ENCODE measurements around the gene BUB3. TPM values are rescaled to one million over a fixed set of nuclear protein-coding genes. Genes with fewer than 3 reads are reported as not detected.
"Not testable (repeated sequence)": the region's sequence is repeated elsewhere in the genome, so short reads cannot be mapped to it uniquely, and the experiment has no call there.

The BUB3 gene
- total RNA-seq, 1 donor from 2014 or later = 64.3 TPM

DNA sequence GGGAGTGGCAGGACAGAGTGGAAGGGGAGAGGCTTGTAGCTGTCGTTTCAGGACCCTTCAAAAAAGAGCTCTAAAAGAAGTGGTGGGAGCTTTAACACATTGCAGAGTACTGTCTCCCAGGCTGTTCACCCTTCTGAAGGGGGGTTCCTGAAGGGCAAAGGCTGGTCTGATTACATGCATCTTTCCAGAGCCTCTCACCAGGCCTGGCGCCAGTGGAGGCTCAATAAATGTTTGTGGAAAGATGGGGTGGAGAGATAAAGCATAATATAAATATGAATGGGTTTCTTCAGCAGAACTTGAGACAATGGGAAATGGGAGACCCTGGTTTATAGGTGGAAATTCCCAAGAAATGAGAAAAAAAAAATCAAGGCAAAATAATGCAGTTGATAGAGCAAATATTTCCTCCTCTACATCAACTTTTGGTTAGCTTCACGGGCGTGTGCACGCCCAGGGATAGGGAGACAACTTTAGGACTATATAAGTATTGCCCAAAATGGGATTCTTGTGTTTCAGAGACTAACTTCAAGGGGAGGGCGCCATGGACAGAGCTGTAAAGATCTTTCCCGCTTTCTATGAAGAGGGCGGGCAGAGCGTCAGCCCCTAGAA lies 613 bp upstream of the BUB3 start:
- no peak for DNase-seq (ENCODE audit: low spot score)

DNA sequence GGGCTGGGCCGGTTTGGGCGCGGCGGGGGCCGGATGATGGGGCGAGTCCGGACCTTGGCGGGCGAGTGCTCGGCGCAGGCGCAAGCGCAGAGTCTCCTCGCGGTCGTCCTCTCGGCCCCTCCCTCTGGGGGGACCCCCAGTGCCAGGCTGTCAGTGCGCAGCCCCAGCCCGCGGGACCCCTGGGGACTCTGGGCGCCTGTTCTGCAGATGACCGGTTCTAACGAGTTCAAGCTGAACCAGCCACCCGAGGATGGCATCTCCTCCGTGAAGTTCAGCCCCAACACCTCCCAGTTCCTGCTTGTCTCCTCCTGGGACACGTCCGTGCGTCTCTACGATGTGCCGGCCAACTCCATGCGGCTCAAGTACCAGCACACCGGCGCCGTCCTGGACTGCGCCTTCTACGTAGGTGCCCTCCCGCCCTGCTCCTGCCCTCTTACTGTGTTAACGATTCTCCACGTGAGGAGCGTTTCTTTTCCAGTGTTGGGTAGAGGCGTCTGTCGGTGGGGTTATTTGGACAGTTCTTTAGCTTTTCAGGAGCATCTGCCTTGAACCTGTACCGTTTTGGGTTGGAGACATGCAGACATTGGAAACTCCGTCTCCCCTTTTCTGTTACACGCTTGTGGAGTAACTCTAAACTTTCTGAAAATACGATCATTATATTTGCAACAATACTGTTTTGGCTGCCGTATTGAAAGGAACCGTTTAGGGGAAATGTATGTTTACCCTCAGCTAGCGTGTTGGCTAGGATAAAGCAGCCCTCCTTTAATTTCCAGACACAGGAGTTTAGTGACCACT lies 706 bp downstream of the BUB3 start:
- no peak for DNase-seq (ENCODE audit: low spot score)

DNA sequence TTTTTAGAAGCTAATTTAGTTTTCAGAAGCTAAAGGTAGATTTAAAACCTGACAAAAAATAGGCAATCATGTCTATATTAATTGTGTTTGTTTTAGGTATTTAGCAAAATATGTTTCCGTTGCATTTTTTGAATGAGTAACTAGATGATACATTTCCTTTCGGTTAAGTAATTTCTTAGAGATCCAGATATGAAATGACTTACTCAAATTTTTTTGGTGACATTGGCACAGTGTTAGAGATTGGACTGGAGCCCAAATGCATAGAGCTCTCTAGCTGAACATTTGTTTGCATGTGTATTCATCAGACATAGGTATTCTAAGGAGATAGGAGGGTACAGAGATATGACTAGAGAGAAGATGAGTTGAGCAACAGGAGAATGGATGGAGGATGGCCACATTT lies 1.9 kb downstream of the BUB3 start:
- no peak for DNase-seq (ENCODE audit: low spot score)

DNA sequence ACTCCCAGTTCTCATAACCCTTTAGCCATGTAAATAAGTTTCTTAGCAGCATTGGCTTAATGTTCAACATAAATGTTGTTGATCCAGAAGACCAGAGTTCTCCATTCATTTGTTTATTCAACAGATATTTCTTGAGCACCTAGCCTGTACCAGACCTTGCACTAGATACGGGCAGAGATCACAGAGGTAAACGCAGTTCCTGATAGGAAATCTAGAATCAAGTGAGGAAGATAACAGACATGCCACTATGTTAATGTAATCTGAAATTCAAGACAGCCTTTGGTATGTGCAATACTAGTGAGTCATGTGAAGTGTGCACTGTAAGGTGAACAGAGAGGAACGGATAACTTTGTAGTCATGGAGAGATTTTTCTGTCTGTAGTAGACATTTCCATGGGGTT lies 3.0 kb downstream of the BUB3 start:
- DNase-seq (ENCODE audit: low spot score) = no peak

DNA sequence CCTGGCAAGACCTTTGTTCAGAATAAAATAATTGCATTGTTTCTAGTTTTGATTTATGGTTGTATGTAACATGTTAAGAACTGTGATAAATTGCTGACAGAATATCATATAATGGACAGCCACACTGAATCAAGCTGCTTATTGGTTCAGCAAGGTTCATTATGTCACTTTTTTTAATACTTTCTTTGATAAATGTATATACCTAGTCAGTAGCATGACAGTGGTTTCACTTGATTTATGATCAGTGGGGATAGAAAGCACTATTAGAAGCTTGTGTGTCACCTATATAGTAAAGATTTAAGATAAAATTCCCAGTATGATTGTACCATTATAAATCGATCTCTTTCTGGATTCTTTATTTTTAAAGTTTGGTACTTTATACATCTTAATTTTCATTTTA lies 4.5 kb downstream of the BUB3 start:
- no peak for DNase-seq (ENCODE audit: low spot score)

DNA sequence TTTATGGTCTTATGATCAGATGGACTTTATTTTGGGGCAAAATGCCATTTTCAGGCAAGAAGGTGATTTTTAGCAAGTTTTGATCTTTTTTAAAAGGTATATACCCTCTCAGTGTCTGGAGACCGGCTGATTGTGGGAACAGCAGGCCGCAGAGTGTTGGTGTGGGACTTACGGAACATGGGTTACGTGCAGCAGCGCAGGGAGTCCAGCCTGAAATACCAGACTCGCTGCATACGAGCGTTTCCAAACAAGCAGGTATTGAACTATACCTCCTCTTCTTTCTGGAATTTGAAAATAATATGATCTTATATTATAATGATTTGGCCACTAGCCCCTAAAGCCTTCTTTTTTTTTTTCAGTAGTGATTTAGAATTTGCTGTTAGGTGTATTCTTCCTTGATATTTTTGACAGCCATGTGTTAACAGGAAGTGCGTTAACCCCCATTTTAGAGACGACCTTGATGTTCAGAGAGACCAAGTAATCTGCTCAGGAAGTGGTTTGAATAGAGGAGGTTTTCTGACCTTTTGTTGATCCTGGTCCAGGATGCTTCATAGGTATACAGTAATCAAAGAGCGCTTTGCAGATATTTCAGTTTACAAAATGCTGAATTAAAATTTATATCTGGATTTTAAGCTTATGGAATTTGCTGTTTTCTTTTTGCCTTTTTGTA lies 6.2 kb downstream of the BUB3 start:
- no peak for DNase-seq (ENCODE audit: low spot score)

DNA sequence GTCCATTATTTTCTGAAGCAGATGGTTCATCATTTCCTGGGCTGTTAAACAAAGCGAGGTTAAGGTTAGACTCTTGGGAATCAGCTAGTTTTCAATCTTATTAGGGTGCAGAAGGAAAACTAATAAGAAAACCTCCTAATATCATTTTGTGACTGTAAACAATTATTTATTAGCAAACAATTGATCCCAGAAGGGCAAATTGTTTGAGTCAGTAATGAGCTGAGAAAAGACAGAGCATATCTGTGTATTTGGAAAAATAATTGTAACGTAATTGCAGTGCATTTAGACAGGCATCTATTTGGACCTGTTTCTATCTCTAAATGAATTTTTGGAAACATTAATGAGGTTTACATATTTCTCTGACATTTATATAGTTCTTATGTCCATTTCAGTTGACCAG lies 10.1 kb downstream of the BUB3 start:
- DNase-seq (ENCODE audit: low spot score) = no peak

DNA sequence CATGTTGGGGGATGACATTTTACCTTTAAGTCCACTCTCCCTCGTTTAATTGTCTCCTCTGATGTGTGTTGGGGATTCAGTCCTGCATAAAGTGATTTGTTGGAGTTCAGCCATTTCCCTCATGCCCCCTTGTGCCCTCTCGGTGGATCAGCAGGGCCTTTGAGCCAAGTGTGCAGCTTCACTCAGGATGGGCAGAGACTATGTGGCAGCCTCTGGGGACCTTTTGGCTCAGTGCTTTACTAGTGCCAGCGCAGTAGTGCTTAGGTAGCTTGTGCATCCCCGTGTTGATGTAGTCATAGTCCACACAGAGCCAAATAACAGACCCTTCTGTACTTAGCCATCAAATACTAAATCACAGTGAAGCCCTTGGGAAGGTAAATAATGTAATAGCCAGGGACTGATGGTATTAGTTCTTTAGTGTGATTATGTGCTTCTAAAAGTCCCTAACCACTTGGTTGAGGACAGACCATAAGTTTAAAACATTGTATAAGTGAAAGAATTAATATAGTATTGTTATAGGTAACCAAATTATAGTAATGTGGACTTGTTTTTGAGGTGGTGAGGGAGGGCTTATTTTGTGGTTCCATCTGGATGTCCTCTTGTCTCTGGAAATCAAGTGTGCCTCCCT lies 11.4 kb downstream of the BUB3 start:
- no peak for DNase-seq (ENCODE audit: low spot score)

DNA sequence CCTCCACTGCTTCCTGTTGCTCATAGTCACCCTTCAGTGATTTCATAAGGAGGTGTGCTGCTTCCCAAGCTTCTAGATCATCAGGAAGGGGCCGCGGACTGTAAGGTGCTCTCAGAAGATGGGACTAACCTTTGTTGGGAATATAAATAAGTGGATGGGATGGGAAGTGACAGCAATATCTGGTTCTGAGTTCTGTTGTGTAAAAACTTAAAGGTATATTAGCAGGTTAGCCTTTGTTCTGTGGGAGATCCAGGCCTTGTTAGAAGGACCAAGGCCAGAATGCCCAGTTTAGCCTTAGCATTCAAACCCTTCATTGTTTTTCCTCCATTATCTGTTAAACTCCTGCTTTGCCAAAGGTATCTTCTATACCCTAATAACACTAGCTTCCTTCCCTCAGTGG lies 12.4 kb downstream of the BUB3 start:
- no peak for DNase-seq (ENCODE audit: low spot score)

DNA sequence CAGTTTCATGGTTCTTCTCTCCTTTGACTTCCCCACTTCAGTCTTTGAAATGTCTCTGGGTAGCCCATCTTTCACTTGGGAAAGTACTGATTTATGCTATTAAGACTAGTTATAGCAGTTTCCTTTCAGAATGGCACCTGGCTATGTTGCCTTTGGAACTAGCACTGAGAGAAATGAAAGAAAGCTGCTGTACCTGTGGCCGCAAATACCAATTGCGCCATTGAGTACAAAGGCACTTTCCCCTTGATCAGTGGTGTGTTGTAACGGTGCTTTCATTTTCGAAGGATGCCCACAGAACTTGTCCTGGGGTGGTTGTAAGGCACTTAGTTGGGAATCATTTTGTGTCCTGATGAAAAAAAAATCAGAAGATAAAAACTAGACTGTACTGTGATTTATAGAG lies 16.8 kb downstream of the BUB3 start:
- no peak for DNase-seq (ENCODE audit: low spot score)

DNA sequence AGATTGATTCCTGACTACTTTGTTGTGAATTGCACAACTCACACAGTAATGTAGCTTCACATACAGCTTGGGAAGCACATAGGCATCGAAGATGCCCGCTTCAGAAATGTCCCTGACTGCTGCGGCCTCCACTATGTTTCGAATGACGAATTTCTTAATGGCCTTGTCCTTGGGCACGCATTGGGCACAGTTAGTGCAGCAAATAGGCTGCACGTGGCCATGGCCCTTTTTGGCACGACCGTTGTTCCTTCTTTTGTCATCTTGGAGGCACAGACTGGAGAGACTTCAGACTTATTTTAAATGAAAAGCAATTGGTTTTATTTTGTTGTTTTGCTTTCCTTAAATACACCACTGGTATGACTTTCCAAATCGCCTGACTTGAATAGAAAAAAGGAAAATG lies 17.4 kb downstream of the BUB3 start:
- DNase-seq (ENCODE audit: low spot score) = not testable (repeated sequence)

DNA sequence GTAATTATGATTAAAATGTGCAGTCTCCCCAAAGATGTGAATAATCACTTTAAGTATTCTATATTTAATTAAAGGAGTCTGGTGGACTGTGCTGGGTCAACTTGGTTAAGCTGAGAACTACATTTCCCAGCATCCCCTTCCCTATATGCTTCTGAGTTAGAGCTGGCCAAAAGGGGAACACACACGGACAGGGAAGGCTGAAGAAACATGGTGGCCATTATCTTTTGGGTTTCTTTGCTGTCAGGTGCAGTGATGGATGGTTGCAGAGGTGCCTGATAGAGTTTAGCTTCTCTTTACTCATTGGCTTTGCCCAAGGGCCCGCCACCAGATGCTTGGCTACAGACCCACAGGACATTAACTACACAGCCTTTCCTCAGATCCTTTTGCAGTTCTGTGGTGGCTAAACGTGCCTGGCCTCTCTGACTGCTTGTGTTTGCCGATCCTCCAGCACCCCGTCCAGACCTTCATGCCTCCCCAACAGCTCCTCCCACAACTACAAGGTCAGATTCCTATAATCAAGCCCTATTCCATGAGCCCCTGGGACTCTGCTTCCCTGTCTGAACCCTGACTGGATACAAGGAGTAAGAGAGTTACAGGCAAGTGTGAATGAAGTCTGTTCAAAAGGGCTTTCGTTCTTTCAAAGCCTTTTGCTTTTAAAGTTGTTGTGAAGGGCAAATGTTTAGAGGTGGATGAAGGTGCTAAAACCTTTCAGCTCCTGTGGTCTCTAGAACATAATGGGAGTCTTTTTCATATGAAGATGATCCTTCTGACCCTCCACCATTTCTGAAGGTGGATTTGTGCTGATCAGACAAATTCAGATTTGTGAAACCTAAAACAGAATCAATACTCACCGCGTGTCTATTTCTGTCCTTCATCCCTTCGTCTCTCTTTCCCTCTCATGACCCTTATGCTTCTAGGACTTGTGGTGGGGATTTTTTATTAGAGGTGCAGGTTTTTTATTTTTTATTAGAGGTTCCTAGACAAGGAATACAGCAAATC lies 21.5 kb downstream of the BUB3 start:
- no peak for DNase-seq (ENCODE audit: low spot score)

DNA sequence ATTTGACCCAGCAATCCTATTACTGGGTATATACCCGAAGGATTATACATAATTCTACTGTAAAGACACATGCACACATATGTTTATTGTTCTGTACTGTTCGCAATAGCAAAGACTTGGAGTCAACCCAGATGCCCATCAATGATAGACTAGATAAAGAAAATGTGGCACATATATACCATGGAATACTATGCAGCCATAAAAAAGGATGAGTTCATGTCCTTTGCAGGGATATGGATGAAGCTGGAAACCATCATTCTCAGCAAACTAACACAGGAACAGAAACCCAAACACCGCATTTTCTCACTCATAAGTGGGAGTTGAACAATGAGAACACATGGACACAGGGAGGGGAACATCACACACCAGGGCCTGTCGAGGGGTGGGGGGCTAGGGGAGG lies 24.2 kb downstream of the BUB3 start:
- not testable (repeated sequence) for DNase-seq (ENCODE audit: low spot score)

DNA sequence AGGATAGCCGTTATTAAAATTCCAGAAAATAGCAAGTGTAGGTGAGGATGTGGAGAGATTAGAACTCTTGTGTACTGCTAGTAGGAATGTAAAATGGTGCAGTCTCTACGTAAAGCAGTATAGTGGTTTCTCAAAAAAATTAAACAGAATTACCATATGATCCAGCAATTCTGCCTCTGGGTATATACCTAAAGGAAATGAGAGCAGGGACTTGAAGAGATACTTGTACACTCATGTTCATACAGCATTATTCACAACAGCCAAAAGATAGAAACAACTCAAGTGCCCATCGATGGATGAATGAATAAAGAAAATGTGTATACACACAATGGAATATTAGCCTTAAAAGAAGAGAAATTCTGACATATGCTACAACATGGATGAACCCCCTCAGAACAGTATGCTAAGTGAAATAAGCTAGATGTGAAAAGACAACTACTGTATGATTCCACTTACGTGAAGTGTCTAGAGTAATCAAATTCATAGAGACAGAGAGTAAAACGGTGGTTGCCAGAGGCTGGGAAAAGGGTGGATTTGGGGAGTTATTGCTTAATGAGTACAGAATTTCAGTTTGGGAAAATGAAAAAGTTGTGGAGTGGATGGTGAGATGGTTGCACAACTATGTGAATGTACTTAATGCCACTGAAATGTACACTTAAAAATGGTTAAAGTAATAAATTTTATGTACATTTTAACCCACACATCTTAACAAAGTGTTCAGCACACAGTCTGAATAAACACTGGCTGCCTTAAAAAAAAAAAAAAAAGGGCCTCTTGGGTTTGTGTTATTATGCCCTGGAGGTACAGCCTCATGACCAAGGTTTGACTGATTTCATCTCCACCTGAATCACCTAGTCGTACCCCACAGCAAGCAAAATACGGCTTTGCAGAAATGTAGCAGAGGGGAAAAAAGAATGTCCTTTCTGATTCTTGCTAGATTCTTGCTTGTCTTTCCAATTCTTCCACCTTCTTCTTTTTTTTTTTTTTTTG lies 26.2 kb downstream of the BUB3 start:
- no peak for DNase-seq (ENCODE audit: low spot score)

DNA sequence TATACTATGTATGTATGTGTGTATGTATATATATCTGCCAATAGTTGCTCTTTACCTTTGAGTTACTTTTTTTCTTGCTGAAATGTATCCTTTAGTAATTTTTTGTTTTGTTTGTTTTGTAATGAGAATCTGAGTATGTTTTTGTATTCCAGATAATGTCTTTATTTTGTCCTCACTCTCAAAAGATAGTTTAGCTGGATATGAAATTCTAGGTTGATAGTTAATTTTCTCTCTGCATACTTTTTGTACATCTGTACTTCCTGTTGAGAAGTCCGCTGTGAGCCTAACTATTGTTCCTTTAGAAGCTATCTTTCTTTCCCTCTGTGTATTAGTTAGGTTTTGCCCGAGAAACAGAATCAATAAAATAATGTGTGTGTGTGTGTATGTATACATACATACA lies 29.5 kb downstream of the BUB3 start:
- no peak for DNase-seq (ENCODE audit: low spot score)

DNA sequence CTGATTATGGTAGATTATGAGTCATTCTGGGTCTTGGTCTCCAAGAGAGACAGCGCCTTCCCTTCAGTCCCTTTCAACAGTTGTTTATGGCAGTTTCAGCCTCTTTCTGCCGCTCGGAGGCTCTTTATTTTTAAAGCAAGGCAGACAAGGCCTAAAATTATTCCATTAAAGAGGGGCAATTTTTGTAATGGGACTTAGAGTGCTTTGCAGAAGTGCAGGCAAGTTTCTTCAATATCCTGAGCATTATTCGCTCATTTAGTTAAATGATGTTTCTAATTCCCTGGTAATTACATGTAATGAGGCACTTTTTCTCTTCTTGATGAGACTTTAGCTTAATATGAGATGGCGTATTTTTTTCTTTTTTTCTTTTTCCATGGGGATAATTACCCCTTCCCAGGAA lies 33.6 kb downstream of the BUB3 start:
- no peak for DNase-seq (ENCODE audit: low spot score)

DNA sequence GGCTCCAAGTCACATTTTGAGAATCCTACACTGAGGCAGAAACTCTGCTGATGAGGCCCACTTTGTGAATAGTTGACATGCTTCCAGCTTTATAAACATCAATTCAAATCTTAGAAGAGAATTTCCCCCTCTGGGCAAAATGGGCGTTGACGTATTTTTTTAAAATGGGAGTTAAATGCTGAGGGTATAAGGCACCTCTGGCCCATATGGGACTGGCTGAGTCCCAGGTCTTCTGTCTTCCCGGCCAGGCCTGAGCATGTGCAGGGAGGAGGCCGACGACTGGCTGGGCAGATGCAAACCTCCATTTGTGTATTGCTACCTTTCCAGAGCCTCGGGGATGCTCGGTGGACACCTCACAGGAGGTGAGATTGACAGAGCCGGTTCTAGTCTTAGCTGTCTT lies 37.7 kb downstream of the BUB3 start:
- no peak for DNase-seq (ENCODE audit: low spot score)

DNA sequence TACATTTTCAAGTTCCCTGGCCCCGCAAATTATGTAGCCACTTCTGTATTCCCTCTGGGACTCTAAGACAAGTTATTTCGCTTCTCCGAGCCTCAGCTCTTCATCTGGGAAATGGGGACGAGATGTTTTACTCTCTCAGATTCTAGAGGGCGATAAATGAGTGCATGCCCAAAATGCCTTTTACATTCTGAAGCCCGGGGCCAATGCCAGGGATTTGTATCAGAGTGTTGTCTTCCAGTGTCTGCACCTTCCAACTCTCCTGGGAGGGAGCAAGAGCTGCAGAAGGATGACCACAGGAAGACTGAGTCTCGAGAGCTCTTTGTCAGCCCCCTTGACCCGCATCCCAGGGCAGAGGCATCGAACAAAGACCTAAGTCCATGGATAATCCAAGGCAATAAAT lies 39.9 kb downstream of the BUB3 start:
- no peak for DNase-seq (ENCODE audit: low spot score)

DNA sequence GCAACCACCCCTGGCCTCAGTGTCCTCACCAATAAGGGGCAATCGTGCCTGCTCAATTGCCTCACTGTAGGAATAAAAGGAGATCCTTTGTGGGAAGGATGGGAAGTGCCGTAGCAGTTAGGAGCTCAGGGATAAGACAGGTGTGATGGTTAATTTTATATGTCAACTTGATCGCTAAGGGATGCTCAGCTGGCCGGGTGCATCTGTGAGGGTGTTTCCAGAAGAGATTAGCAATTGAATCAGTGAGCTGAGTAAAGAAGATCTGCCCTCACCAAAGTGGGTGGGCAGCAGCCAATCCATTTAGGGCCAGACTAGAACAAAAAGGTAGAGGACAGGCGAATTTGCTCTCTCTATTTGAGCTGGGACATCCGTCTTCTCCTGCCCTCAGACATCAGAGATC lies 46.3 kb downstream of the BUB3 start:
- DNase-seq (ENCODE audit: low spot score) = no peak

DNA sequence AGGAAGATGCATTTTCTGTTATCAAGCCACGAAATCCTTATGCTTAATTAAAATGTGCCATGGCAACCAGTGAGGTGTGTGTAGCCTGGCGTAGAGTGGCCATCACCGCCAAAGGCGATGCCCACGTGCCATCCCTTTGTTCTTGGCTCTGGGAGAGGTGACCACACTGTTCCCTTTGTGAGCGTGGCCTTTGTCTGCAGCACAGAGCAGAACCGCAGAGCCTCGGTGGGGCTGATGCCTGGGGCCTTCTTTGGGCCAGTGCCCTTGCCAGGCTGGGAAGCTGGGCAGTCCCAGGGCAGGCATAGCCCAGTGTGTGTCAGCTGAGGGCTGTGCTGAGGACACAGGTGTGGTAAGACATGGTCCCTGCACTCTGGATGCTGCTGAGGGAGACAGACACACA lies 48.3 kb downstream of the BUB3 start:
- no peak for DNase-seq (ENCODE audit: low spot score)

Measured in mucosa of gallbladder (tissue), 1 donor.